Measurements from ENCODE around the gene OR1D5. TPM values are rescaled to one million over a fixed set of nuclear protein-coding genes. Genes with fewer than 3 reads are reported as not detected.

The OR1D5 gene
- polyA plus RNA-seq, 10 donors, result not detected

Other genes with a start within 250 kb of the OR1D5 start
- not detected for gene OR1D2, start 40.8 kb upstream of the OR1D5 start, polyA plus RNA-seq (ENCODE audit: insufficient read length in 10 of 10)
- not detected for gene OR1G1, start 63.9 kb upstream of the OR1D5 start, polyA plus RNA-seq (ENCODE audit: insufficient read length in 10 of 10)
- gene OR1A2, start 133.9 kb upstream of the OR1D5 start, polyA plus RNA-seq (ENCODE audit: insufficient read length in 10 of 10), result not detected
- under 1 TPM in 1 of 10 donors, not detected in 9; 0.06 TPM for gene OR1A1, start 144.1 kb upstream of the OR1D5 start, polyA plus RNA-seq (ENCODE audit: insufficient read length in 10 of 10)
- gene OR3A1, start 234.8 kb upstream of the OR1D5 start, polyA plus RNA-seq (ENCODE audit: insufficient read length in 10 of 10), result under 1 TPM in 2 of 10 donors, not detected in 8; 0.12 TPM